NCI-H2196 (cell line): ENCODE data around the gene HOXD10.

ENCODE experiments used
- DNase-seq: peaks from one replicate; lab custom pipeline; 2025; ENCODE audit not compliant: unreplicated experiment; lab: John Stamatoyannopoulos, UW

The HOXD10 gene

DNA sequence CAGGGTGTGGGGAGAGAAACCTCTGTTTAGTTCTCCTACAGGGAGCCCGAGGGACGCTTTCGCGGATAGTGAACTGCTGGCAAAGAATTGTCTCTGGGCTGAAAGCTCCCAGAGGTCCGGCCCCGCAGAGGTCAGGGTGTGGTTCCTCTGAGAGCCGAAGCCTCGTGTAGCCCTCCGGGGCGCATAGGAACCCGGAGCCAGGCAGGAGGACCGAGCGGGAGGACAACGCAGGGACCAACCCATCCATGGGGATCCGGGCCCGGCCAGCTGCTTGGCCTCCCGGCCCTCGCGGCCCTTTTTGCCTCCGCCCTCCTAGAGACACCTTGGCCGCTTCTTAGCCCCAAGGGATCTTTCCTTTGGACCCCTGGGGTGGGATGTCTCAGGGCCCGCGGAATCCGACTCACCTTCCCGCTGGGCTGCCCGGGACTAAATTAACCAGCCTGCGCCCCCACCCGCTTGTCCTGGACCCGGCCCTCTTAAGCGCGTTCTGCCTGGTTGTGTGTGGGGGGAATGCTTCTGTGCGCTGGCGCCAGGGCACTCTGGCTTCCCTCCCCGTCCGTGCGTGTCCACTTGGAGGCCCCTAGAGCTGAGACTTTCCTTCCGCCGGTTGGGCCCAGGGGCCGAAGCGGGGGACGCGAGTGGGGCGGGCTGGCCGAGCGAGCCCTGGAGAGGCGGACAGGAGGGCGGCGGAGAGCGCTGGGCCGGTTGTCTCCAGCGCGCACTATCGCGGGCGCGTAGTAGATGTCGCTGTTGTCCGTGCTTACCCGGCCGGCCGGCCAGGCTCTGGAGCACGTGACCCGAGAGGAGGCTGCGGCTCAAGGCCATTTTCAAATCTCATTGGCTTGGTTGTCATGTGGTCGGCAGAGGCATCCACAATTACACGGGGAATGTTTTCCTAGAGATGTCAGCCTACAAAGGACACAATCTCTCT is at the start of gene HOXD10:
Gene HOXD10 (plus strand): TSS at position 896 of the 931 bp plus-strand sequence. CDS start 56 bp downstream, outside the sequence.
- no peak for DNase-seq

DNA sequence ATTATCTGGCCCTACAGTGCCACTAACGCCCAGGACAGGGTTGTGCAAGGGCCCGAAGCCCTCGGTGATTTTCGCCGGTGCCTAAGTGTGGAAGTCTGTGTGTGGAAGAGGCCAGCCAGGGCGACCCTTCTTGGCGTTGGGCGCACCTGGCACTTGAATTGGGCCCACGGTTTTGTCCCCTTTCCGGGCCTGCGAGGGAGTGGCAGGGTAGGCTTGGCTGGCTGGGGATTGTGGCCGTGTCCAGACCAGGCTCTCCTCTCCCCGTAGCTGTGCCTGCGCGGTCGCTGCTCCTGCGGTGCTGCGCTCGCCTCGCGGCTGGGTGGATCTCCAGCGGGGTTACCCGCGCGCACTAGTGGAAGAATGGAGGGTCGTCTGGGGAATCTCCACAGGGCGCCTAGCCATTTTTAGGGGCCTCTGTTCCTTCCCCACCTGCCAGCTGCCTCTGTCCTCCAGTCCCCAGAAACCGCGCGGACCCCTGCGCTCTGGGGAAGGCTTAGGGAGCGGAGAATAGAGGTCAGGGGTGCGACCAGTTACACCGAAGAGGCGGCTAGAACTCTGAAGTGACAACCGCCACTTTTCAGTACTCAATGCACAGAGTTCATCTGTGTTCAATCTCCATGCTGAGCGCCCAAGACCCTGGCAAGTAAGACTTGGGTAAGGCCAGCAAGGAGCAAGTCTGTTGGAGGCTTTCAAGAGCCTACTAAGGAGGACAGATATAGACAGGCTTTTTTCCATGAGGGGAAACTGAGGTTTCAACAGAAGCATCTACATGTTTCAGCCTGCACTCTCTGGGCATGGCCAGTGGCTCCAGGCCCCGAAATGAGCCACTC is 48.8 kb upstream of the HOXD10 start:
- no peak for DNase-seq

DNA sequence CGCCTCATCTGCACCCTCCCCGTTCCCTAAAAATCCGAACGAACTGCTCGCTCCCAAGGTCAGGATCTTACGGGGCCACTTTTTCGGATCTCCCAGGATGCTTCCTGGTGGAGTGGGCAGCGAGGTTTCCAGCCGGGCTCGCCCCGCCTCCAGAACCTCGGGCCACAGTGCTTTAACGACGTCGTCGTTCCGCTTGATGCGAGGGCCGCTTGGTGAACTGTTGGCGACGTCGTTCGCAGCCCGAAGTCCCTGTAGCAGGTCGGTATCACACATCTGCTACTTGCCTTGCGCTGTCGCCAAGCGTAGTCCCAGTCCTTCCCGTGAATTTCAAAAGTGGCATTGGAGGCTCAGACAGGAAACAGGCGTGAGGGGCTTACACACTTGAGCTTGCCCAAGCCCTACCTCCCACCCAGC is 48.2 kb upstream of the HOXD10 start:
- DNase-seq, result no peak

DNA sequence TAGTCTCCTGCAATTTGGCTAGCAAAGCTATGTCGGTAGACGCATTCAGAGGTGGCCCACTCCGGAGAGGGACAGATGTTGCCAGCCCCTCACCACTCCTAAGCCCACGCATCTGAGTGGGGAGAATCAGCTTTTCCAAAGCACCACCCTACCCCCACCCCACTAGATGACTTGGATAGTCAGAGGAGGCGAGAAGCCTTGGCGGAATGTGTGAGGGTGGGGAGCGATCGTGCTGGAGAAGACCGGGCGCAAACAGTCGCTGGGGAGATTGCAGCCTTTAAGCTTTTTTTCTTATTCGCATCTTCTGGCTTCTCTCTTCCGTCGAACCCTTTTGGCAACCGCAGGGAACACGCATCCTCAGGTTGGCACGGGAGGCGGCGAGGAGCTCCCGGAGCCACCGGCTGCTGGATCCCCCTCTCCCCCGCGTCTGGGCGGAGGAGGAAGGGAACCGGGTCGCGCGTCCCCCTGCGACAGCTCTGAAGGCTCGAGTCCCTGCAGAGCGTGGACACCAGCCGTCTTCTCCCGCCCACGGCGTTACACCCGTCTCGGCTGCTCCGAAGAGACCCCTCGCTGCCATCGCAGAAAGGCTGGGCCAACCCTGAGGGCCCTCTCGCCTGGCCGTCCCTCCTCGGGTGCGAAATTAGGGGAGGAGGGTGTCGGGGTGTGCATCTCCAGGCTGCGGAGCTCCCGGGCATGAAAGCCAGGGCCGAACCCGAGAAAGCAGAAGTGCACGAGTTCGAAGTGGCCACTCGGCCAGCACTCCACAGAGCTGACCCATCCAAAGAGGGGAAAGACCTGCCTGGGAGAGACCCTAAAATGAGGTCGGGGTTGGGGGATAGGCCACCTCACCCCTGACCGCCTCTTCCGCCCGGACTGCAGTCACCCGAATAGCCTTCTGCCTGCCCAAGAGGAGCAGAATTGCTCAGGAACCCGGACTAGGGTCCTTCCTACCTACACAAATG is 45.0 kb upstream of the HOXD10 start:
- DNase-seq, result no peak

DNA sequence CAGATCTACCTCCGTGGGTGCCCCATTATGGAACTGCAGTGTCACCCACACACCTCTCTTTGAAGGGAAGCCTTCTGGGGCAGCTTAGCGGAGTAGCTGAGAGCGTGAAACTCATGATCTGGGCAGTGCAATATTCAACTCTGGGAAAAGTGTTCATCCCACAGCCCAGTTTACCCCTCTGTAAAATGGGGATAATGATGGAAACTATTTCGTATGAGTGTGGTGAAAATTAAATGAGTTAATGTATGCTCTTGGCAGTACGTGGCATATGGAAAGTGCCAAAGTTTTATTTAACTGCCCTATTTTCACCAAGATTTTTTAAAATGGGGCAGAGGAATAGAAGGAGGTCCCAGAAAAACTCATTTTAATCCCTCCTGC is 44.3 kb upstream of the HOXD10 start:
- DNase-seq, result no peak

DNA sequence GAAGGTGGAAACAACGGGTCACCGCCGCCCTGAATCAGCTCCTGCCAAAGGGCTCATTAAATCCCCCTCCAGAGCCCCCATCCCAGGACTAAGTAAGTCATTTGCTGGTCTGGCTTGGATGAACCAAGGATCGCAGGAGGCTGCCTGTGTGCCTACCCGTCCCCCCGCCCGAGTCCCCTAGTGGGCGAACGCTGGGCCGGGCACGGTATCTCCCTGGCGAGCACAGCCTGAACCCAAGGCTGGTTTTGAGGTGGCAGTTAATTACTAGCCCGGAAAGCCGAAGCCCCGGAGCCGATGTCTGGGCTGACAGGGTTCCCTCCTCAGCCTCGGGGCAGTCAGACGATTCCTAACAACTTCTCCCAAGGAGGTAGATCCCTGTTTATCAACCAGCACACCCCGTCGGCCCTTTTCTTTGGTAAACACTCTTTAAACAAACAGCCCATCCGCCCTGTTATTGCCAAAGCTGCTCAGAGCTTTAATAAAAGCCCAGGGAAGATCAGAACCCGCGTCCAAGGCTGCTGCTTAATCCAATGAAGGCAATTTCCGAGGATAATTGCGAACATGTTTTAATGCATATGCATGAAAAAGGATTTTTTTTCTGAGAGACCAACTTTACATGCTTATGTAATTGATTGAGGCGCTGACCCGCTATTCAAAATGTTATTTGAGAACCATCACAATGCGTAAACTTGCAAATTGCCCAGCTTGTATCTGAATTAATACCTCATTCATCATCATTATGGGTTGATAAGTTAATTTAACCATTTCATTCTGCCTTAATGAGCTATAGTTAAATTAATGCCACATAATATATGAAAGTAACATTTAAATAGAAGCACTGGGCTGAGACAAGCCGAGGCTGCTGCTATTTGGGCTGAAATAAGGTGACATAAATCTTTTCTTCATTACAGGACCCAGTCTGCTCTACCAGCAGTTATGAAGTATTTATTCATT is 43.4 kb upstream of the HOXD10 start:
- DNase-seq, result no peak

DNA sequence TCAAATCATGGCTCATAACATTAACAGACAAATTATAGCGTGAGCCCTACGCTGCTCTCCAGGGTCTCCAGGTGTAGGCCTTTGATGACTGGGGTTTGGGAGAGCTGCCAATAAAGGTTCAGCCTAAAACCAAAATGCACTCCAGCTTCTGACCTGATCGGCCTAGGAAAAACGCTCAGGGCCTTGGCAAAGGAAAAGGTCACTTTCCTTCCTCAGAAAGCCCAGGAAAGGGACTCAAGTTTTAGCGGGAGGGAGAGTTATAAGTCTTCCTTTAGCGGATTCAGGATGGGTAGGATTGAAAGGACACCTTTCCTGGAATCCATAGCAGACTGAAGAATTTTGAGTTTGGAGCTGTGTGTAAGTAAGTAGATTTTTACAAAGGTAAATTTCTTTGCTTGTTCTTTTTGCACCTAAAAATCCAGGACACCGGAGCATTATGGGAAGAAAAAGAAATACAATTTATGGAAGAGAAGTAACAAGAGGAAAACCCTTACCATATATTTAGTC is 41.6 kb upstream of the HOXD10 start:
- DNase-seq, result no peak

DNA sequence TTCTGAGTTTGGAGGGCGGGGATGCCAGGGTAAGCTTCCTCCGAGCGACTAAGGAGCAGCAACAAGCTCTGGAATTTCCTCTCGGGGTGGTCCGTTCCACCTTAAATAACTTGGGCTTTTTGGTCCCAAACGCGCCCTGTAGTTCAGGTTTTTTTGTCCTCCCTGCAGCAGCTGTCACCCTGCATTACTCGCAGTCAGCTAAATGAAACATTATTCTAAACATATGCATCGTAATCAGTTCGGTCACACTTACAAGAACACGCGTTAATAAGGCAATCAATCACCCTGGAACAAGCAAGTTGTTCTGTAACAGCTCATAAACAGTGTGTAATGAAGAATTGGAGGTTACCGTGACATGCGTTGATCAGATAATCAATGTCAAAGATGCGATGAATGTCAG is 41.1 kb upstream of the HOXD10 start:
- DNase-seq, result no peak

DNA sequence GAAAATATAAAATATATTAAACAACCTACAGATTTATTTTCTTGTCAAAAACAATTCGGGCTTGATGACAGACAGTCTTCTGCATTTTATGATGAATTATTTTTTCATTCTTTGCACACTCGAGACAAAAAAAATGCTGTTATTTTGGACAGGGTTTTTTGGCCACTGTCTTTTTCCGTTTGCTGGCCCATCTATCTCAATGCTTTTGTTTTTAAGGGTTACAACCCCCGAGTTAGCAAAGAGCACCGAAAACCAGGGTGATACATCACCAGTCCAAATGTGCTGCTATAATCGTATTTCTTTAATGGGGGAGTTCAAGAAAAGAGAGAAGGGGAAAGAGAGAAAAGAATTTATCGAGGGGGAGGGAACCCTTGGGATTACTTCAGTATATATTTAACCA is 40.5 kb upstream of the HOXD10 start:
- DNase-seq, result no peak

DNA sequence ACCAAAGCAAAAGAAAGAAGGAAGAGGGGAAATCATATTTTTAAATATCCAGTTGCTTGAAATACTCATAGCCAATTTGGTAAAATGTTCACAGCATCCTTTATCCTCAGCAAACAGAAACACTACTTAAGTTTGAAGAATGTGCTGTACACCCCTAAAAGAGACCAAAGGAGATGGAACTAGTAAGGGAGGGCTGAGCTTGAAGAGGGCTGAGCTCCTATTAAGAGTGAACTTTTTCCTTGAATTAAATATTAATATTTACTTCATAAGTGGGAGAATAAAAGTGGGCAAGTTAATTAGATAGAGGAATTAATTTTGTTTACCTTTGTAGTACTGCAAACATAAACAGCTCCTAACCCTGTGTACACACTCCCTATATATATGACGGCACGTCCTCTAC is 39.8 kb upstream of the HOXD10 start:
- DNase-seq, result no peak

DNA sequence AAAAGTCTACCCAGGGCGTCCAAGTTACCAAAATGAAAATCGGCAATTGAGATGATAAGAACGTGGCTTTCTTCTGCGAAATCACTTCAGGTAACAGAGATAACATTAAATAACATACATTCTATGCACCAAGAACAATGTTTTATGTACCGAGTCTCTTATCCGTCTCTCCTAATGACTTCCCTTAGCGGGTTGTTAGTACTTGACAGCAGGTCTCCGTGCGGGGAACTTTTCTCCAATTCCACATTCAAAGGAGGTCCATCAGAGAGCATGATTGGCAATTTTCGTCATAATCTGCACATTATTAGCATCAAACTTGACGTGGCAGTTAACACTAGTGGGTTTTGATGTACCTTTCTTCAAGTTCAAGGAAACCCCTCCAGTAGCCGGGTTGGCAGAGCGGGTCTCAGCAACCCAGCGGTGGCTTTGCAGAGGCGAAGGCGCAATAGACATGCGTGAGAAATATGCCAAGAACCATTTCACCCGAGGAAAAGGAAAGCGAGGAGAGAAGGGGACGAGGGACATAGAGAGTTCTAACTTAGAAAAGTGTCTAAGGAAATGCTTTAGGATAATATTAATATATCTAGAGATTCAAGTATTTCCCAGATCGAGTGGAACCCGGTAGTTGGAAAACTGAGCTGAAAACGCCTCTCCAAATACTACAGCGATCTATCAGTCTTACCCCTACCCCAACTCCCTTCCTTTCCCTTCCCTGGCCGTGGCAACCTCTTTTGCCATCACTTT is 37.9 kb upstream of the HOXD10 start:
- no peak for DNase-seq

DNA sequence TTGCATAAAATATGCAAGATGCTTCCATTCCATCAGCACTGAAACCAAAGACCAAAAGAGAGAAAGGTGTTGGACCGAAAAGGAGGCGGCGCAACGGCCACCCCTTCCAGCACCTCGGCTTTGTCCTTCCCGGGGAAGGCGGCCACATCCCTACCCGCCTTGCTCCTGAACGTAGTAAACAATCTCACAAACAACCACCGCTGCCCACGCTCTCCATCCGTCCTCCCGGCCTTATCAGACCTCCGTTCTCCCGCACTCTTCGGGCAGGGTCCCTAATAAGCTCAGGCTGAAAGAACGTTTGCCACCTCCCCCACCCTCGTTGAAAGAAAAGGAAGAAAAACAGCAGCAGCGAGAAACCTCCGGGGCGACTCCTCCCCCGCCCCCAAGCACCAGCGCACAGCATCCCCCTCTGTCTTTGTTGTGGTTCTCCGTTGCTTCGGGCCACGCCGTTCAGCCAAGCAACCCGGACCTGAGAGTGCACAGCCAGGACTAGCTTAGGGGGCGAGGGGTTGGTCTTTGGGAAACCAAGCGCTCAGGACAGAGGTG is 37.2 kb upstream of the HOXD10 start:
- DNase-seq, result no peak

DNA sequence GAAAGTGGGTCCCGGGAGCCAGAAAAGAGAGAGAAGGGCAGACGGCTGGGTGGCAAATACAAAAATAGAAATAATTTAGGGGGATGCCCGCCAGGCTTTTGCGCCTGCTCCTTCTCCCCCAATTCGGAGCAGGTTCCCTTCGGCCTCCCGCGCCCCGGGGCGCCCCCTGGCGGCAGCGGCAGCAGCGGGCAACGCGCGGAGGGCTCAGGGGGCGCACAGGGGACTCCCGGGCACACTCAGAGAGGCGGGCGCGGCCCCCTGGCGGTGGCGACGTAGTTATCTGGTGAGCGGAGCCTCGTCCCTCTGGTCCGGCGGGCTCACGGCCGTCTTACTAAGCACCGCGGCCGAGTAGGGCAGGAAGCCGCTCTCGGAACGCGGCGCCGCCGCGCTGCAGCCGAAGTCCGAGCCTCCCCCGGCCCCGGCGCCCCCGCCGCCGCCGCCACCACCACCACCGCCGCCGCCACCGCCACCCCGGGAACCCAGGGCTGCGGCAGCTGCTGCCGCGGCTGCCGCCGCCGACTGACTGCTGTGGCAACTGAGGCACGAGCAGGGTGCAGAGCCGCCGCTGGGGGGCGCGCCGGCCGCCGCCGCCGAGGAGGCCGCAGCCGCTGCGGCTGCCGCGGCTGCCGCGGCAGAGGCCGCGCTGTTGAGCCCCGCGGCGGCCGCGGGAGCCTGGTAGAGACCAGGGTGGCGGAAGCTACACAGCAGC is 36.6 kb upstream of the HOXD10 start:
- DNase-seq, result no peak

DNA sequence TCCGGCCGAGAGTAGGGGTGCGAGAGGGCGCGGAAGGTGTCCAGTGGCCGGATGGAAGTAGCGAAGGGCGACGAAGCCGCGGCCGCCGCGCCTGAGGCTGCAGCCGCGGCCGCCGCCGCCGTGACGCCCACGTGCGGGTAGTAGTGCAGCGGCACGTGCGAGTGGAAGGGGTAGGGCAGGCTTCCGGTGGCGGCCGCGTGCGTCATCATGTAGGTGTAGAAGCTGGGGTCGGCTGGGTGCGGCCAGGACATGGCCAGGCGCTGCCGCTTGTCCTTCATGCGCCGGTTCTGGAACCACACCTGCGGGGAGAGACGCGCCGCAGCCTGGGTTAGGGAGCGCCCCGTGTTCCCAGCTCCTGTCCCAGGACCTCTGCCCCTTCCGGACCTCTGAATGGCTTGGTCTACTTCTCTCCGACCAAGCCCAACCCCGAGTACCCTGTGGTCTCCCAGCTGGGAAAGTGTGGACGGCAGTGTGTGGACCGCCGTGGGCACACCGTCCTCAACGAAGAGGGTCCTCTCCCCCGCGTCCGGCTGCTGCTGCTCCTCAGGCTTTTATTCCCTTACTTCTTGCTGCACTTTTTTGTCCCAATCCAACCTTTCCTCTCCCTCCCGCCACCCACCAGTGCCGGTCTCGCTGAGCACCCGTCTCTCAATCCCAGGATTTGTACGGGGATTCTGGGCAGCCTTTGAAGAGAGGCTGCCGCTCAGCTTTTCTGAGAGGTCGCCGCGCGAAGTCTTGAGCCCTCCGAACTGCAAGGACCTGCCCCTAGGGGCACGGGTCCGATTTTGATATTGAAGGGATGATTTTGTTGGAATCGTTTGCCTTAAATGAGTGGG is 35.8 kb upstream of the HOXD10 start:
- no peak for DNase-seq

DNA sequence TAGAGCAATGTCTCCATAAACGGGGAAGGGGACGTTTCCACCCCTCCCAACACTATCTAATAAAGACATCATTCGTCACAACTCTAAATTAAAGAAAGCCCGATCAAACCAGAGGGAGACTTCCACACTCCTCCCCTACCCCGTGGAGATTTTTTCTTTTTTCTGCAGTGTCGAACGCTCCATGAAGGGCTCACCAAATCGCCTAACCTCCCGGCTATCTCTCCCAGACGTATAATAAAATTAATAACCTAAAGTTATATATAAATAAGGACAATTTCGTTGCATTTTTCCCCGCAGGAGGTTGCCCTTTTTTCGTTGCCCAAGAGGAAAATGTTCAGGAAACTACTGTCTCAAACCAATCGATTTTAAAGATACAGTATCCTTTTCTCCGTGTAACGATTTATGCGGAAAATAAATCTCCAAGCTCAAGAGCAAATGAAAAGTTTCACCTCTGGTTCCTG is 35.2 kb upstream of the HOXD10 start:
- no peak for DNase-seq

DNA sequence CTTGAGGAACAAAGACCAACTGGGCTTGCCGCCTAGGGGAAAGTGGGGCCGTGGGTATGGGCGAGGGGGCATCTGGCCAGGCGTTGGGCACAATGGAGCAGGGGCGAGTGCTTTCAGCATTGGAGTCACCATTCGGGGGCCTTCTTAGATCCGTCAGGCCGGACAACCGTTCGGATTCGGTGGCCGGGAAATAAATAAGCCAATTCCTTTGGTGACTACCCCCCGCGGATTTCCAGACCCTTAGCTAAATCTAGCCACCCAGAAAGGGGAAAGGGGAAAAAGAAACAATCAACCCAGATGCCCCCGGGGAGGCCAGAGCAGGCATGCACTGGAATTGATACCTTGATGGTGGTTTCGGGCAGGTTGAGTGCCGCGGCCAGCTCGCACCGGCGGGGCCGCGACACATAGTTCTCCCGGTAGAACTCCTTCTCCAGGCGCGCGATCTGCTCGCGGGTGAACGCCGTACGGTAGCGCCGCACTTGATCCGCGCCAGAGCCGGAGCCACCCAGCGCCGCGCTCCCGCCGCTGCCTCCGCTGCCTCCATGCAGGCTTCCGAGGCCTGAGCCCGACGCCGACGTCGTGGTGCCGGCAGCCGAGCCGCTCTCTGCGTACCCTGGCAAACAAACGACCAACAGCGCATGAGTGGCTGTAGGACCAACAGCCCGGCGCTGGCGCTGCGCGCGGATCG is 34.6 kb upstream of the HOXD10 start:
- DNase-seq, result no peak

DNA sequence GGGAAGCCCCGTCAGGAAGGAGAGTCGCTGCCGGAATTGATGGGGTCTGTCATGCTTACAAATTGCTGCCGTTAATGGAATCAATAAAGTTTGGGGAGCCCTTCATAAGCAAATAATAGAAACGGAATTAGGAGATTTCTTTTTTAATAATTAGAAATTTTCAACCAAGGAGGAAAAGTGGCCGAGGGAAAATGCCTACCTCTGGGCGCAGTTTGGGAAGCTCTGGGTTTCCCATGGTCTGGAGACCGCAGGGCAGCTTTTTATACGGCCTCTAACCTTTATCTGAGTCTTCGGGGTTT is 34.1 kb upstream of the HOXD10 start:
- no peak for DNase-seq
